Measurements from ENCODE around the gene PCDH1.

PCDH1 gene

GRCh38 chr5:141808857-141809256 lies 69.4 kb downstream of the PCDH1 start:
- DNase-seq (ENCODE audit: low spot score), result no peak

GRCh38 chr5:141807732-141808131 lies 70.5 kb downstream of the PCDH1 start:
- DNase-seq (ENCODE audit: low spot score), result no peak

- DNase-seq (ENCODE audit: low spot score), result no peak
Measured at GRCh38 chr5:141807329-141807728, 70.9 kb downstream of the PCDH1 start.

- DNase-seq (ENCODE audit: low spot score), result no peak
Measured at GRCh38 chr5:141806626-141807025, 71.6 kb downstream of the PCDH1 start.

GRCh38 chr5:141805874-141806595 lies 72.2 kb downstream of the PCDH1 start:
- DNase-seq (ENCODE audit: low spot score), result no peak

- no peak for DNase-seq (ENCODE audit: low spot score)
Measured at GRCh38 chr5:141804475-141804874, 73.7 kb downstream of the PCDH1 start.

Data from pons (tissue), 1 donor.